ENCODE measurements around the gene PCDHGB4. TPM values are rescaled to one million over a fixed set of nuclear protein-coding genes. Genes with fewer than 3 reads are reported as not detected.

The PCDHGB4 gene
- total RNA-seq, 1 donor, result 17.4 TPM

DNA sequence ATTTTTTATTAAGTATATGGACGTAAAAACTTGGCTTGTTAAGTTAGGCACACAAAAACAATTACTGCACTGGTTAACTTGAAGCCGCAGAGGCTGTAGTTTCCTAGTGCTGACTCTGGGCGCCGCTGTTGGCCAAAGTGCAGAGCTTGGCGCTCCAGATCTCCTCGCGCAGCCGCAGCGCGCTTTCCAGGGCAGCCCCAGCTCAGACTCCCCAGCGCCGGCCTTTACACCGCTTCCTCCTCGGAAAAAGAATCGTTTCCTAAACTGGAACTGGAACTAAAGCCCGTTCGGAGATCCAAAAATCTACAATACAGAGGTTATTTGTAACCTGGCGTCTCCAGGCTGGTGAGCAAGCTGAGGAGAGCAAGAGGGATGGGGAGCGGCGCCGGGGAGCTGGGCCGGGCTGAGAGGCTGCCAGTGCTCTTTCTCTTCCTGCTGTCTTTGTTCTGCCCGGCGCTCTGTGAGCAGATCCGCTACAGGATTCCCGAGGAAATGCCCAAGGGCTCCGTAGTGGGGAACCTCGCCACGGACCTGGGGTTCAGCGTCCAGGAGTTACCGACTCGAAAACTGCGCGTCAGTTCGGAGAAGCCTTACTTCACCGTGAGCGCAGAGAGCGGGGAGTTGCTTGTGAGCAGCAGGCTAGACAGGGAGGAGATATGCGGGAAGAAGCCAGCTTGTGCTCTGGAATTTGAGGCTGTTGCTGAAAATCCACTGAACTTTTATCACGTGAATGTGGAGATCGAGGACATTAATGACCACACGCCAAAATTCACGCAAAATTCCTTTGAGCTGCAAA lies 10.5 kb downstream of the PCDHGB4 start, which contains the start of gene PCDHGB5:
PCDHGB5 (plus strand) TSS at position 192 of the 796 bp plus-strand sequence; CDS start at position 373, 181 bp downstream.
- H3K4me3 ChIP-seq (ENCODE audit: low read depth, low read length), result peak within 1 kb of the TSS; percentile 62

DNA sequence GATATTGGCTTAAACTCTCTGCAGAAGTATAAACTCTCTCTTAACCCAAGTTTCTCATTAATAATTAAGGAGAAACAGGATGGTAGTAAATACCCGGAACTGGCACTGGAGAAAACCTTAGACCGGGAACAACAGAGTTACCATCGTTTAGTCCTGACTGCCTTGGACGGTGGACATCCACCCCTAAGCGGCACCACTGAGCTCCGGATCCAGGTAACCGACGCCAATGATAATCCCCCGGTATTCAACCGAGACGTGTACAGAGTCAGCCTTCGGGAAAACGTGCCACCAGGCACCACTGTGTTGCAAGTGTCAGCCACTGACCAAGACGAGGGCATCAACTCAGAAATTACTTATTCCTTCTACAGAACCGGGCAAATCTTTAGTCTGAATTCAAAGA lies 11.1 kb downstream of the PCDHGB4 start:
- H3K4me3 ChIP-seq (ENCODE audit: low read depth, low read length), result peak overlapping the region; percentile 27
- TF ChIP-seq, protein P1, sequence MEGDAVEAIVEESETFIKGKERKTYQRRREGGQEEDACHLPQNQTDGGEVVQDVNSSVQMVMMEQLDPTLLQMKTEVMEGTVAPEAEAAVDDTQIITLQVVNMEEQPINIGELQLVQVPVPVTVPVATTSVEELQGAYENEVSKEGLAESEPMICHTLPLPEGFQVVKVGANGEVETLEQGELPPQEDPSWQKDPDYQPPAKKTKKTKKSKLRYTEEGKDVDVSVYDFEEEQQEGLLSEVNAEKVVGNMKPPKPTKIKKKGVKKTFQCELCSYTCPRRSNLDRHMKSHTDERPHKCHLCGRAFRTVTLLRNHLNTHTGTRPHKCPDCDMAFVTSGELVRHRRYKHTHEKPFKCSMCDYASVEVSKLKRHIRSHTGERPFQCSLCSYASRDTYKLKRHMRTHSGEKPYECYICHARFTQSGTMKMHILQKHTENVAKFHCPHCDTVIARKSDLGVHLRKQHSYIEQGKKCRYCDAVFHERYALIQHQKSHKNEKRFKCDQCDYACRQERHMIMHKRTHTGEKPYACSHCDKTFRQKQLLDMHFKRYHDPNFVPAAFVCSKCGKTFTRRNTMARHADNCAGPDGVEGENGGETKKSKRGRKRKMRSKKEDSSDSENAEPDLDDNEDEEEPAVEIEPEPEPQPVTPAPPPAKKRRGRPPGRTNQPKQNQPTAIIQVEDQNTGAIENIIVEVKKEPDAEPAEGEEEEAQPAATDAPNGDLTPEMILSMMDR (IDR thresholded peaks at IDR 0.05; ENCODE audit: insufficient read depth, low read length), result no peak

More for the DNA sequence above, 10.5 kb downstream of the PCDHGB4 start, which contains the start of gene PCDHGB5:
- peak; percentile 71 for DNase-seq (ENCODE audit: low read depth)
- TF ChIP-seq, protein P1 (IDR thresholded peaks at IDR 0.05; ENCODE audit: insufficient read depth, low read length), result peak; percentile 67

DNA sequence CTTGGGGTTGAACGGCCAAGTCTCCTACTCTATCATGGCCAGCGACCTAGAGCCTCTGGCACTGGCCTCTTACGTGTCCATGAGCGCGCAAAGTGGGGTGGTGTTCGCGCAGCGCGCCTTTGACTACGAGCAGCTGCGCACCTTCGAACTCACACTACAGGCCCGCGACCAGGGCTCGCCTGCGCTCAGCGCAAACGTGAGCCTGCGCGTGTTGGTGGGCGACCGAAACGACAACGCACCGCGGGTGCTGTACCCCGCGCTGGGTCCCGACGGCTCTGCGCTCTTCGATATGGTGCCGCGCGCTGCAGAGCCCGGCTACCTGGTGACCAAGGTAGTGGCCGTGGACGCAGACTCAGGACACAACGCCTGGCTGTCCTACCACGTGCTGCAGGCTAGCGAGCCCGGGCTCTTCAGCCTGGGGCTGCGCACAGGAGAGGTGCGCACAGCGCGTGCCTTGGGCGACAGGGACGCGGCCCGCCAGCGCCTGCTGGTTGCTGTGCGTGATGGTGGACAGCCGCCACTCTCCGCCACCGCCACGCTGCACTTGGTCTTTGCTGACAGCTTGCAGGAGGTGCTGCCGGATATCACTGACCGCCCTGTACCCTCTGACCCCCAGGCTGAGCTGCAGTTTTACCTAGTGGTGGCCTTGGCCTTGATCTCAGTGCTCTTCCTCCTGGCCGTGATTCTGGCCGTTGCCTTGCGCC lies 12.2 kb downstream of the PCDHGB4 start:
- H3K4me3 ChIP-seq (ENCODE audit: low read depth, low read length), result no peak overlapping the region
- TF ChIP-seq, protein P1 (IDR thresholded peaks at IDR 0.05; ENCODE audit: insufficient read depth, low read length), result no peak

More for the DNA sequence above, 11.1 kb downstream of the PCDHGB4 start:
- no peak for DNase-seq (ENCODE audit: low read depth)

DNA sequence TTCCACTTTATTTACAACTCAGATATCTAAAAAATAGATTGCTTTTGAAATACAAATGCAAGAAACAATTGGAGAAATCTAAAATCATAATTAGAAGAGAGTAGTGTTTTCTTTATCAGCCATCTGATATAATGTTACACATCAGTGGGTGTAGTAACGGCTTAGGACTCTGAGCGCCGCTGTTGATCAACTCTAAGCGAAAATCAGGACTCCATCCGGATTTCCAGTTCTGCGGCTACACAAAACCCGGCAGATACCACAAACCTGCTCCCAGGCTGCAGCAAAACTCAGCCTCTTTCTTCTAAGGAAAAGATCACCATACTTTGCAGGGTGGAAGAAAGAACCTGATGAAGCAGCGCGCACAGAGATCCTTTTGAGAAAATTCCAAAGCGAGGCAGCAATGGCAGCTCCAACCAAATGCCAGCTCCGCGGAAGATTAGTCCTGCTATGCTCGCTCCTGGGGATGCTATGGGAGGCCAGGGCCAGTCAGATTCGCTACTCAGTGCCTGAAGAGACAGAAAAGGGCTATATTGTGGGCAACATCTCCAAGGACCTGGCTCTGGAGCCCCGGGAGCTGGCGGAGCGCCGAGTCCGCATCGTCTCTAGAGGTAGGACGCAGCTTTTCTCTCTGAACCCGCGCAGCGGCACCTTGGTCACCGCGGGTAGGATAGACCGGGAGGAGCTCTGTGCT lies 15.2 kb downstream of the PCDHGB4 start, which contains the start of gene PCDHGA9:
PCDHGA9 (plus strand) TSS at position 226 of the 691 bp plus-strand sequence; CDS start at position 401, 175 bp downstream.
- peak; percentile 59 for DNase-seq (ENCODE audit: low read depth)
- H3K4me3 ChIP-seq (ENCODE audit: low read depth, low read length), result peak within 1 kb of the TSS; percentile 56
- TF ChIP-seq, protein P1 (IDR thresholded peaks at IDR 0.05; ENCODE audit: insufficient read depth, low read length), result peak; percentile 48

More for the DNA sequence above, 12.2 kb downstream of the PCDHGB4 start:
- no peak for DNase-seq (ENCODE audit: low read depth)

DNA sequence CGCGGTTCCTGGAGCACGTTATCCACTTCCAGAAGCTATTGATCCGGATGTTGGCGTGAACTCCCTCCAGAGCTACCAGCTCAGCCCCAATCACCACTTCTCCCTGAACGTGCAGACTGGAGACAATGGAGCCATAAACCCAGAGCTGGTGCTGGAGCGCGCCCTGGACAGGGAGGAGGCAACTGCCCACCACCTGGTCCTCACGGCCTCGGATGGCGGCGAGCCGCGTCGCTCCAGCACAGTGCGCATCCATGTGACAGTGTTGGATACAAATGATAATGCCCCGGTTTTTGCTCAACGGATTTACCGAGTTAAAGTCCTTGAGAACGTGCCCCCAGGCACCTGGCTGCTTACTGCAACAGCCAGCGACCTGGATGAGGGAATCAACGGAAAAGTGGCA lies 15.9 kb downstream of the PCDHGB4 start:
- no peak overlapping the region for H3K4me3 ChIP-seq (ENCODE audit: low read depth, low read length)
- TF ChIP-seq, protein P1 (IDR thresholded peaks at IDR 0.05; ENCODE audit: insufficient read depth, low read length), result no peak
- no peak for DNase-seq (ENCODE audit: low read depth)

DNA sequence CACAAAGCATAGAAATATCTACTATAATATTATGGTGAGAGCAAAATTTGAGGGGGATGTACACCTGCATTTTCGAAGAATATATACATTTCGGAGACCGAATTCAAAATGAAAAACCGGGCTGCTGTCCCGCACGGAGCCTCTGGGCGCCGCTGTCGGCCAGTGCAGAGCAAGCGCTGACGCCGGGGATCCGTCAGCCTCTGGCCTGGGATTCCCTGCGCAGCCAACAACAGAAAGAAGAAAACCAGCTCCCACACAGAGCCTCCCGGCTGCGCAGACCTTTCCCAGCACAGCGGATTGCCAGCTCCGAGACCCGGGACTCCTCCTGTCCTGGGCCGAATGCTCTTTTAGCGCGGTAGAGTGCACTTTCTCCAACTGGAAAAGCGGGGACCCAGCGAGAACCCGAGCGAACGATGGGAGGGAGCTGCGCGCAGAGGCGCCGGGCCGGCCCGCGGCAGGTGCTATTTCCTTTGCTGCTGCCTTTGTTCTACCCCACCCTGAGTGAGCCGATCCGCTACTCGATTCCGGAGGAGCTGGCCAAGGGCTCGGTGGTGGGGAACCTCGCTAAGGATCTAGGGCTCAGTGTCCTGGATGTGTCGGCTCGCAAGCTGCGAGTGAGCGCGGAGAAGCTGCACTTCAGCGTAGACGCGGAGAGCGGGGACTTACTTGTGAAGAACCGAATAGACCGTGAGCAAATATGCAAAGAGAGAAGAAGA lies 20.4 kb downstream of the PCDHGB4 start, which contains the start of gene PCDHGB6:
PCDHGB6 (plus strand) TSS at position 232 of the 716 bp plus-strand sequence; CDS start at position 414, 182 bp downstream.
- TF ChIP-seq, protein P1 (IDR thresholded peaks at IDR 0.05; ENCODE audit: insufficient read depth, low read length), result peak; percentile 83
- peak; percentile 61 for DNase-seq (ENCODE audit: low read depth)
- H3K4me3 ChIP-seq (ENCODE audit: low read depth, low read length), result peak within 1 kb of the TSS; percentile 56

All from fibroblast of the aortic adventitia (primary cell).